HG02870 (cell line): ENCODE results near the gene ST6GALNAC3.

Experiments
- ATAC-seq: cut with Tn5 transposase; IDR thresholded peaks from one replicate; pipeline ENCODE4 v1.9.1; 2021; ENCODE audit warnings: mild to moderate bottlenecking, moderate library complexity; ENCODE audit not compliant: unreplicated experiment

ST6GALNAC3 gene

GRCh38 chr1:76491737-76492136, 417.2 kb downstream of the ST6GALNAC3 start:
- ATAC-seq, result no peak

DNA sequence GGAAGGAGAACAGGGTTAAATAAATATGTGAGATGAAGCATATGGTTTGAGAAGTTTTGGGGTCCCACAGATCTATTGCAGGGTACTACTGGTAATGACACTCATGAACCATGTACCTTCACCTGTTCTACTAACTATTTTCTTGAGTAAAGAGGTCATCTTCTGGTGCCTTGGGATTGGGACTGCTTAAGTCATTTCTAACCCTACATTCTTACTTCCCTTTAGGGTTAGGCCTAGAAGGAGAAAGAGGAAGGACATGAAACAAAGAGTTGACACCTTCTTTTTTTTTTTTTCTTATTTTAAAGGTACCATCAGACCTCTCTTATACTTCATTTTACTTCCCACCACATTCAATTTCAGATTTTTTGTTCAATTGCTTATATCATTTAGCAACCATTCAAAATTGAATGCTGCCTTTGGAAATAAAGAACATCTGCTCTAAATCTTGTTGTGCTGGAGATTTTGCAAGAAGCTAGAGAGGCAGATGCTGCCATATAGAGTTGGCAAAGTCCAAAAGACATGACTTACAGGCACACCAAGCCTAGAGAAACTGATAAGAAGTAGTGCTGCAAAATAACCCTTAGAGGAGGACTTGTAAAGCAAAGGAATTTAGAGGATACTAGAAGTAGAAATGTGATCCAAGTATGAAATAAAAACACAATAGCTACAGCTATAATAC, 418.3 kb downstream of the ST6GALNAC3 start:
- ATAC-seq, result no peak

GRCh38 chr1:76494807-76495206, 420.3 kb downstream of the ST6GALNAC3 start:
- ATAC-seq, result peak; percentile 91

GRCh38 chr1:76496871-76497270, 422.3 kb downstream of the ST6GALNAC3 start:
- no peak for ATAC-seq

GRCh38 chr1:76500116-76500515, 425.6 kb downstream of the ST6GALNAC3 start:
- ATAC-seq, result no peak

GRCh38 chr1:76501136-76501535, 426.6 kb downstream of the ST6GALNAC3 start:
- no peak for ATAC-seq

GRCh38 chr1:76501586-76502219, 427.2 kb downstream of the ST6GALNAC3 start:
- no peak for ATAC-seq

DNA sequence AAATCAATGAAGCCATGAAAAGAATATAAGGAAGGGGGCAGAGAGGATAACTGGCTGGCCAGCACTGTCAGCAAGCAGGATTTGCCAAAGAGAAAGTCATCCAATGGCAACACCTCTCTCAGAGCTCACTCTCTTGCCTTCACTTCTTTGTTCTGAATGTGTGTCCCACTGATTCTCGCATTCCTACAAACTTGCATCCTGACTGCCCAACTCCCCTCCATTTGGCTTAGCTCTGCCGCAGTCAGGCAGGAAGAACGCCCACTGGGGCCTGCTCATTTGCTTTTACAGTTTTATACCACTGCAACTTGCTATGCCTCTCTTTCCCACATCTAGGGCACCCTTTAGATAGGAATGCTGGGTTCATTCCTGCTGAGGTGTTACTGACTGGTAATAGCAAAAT, 428.6 kb downstream of the ST6GALNAC3 start:
- ATAC-seq, result no peak

DNA sequence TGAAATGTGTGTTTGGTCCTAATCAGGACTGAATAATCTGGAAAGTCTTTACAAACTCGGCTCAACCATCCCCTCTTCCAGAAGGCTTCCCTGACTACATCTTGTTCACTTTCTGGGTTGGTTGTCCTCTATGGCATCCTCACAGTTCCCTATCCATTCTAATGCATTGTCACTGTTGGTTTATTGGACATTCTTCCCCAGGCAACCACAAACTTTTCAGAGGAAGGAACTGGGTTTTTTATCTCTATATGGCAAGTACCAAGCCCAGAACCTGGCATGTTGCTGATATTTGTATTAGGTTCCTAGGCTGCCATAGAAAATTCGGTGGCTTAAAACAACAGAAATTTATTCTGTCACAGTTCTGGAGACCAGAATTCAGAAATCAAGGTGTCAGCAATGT, 429.2 kb downstream of the ST6GALNAC3 start:
- ATAC-seq, result no peak

DNA sequence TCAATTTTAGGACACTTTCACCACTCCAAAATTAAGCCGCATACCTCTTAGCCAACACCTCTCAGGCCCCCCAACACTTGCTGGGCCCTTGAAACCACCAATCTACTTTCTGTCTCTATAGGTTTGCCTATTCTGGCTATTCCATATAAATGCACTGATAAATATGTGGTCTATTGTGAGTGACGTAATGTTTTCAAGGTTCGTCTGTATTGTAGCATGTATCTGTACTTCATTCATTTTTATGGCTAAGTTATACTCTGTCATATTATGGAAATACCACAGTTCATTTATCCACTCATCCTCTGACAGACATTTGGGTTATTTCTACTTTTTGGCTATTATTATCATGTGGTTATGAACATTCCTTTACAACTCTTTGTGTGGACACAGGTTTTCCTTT, 432.8 kb downstream of the ST6GALNAC3 start:
- no peak for ATAC-seq

DNA sequence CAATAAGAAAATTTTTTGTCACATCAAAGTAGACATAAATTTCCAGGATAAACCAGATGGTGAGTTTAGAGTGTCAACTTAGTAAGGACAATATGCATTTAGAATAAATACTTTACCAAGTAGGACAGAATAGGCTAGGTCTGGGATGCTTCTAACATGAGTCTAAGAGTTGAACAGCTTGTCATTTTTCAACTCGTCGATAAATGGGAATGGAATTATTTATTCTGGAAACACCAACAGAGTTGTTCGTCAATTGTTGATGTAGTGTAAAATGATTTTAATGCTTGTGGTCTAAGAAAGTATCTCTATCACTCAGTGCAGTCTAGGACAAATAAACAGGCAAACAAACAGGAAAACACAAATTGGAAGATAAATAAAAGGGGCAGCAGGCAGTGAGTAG, 434.3 kb downstream of the ST6GALNAC3 start:
- ATAC-seq, result no peak

GRCh38 chr1:76510672-76511557, 436.4 kb downstream of the ST6GALNAC3 start:
- no peak for ATAC-seq

- no peak for ATAC-seq
Observed at GRCh38 chr1:76511558-76512179, 437.1 kb downstream of the ST6GALNAC3 start.

DNA sequence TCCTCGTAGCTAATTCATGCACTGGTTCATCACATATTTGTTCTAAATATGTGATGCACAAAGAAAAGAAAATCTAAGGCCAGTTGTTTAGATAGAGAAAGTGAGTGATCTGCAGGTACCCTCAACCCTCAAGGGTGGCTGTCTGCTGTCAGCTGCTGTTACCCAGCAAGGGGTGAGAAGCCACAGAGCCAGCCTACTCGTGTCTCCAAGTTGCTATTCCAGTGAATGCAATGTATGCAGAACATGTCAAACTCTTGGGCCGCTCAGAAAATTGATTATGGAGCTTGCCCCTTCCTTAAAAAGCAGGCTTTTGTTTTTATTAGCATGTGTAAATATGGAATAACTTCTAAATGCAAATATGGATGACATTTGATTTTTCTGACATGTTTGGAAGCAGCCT, 456.4 kb downstream of the ST6GALNAC3 start:
- no peak for ATAC-seq

DNA sequence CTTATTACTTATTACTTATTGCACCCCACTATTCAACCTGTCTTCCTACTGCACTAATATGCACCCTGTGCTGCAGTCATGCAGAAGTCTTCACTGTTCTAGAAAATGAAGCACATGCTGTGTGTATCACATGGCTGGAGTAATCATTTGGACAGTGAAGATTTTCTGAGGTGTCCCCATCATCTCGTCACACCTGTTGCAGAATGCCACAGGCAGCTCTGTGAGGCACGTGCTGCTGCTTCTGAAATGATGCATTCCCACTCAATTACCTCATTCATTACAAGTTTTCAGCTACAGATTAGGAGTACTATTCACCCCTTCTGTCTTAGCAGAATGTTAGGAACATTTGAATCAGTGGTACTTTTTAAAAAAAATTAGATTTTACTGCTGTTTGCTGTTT, 467.1 kb downstream of the ST6GALNAC3 start:
- no peak for ATAC-seq

DNA sequence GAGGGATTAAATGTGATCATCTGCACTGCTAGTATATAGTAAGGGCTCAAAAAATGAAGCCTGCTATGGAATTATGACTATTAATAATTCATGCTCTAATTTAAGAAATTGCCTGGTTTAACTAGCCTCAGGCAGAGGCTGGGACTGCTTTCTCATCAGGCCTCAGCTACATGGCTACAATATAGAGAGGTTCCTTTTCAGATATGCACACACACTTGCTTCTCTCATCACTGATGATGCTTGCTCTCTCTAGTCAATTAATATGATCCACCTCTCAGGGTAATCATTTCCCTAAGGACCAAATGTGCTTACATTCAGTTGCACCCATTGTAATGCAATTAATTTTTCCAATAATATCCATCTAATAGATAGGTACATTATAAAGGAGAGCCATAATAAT, 467.8 kb downstream of the ST6GALNAC3 start:
- ATAC-seq, result no peak

DNA sequence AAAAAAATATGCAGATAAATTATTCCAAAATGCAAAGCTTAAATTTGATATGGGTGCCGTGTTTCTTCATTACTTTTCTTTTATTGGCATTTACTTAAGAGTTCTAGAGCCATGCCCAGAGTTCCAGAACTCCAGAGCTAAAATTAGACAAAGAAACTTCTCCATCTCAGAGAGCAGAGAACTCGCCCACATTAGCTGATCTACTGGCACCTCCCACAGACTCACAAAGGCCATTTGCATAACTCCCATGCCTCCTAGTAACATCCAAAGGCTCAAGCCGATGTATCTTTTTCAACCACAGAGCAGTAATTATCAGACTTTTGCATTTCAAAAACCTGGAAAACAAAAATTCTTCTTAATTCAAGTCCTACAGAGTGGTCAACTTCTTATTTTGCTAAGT, 468.9 kb downstream of the ST6GALNAC3 start:
- ATAC-seq, result no peak

GRCh38 chr1:76546354-76546933, 471.9 kb downstream of the ST6GALNAC3 start:
- ATAC-seq, result no peak

- ATAC-seq, result no peak
Observed at GRCh38 chr1:76547916-76548315, 473.4 kb downstream of the ST6GALNAC3 start.

- ATAC-seq, result no peak
Observed at GRCh38 chr1:76548513-76549100, 474.1 kb downstream of the ST6GALNAC3 start.

DNA sequence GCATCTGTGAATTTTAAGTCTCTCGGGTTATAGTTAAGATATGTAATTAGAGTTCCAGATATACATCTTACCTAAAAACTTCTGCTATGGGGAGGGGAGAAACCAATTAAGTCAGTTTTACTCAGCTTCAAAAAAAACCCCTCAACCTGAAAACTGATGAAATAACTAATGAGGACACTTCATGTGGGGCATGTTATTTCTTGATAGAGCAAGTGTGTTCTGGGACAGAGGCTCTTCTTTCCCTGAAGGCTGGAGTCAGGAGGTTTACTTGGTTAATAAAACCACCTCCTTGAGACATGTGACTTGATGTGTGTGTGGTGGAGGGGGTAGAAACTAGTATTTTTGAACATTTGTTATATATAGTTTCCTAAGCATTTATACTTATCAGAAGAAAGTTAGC, 479.7 kb downstream of the ST6GALNAC3 start:
- ATAC-seq, result no peak
